ENCODE data around the gene TSPAN32.

The TSPAN32 gene

GRCh38 chr11:2317354-2318050 is 15.7 kb downstream of the TSPAN32 start:
- H3K4me3 ChIP-seq (ENCODE audit: control insufficient read depth, low read depth, low read length): no peak overlapping the region
- no peak for TF ChIP-seq CTCF (IDR thresholded peaks at IDR 0.05; ENCODE audit: control insufficient read depth, insufficient read depth, low read depth, low read length, missing control alignments)
- no peak for DNase-seq (ENCODE audit: low read depth)

- H3K4me3 ChIP-seq (ENCODE audit: control insufficient read depth, low read depth, low read length): no peak overlapping the region
- TF ChIP-seq CTCF (IDR thresholded peaks at IDR 0.05; ENCODE audit: control insufficient read depth, insufficient read depth, low read depth, low read length, missing control alignments): no peak
- no peak for DNase-seq (ENCODE audit: low read depth)
Measured at GRCh38 chr11:2318123-2318522, 16.3 kb downstream of the TSPAN32 start.

DNA sequence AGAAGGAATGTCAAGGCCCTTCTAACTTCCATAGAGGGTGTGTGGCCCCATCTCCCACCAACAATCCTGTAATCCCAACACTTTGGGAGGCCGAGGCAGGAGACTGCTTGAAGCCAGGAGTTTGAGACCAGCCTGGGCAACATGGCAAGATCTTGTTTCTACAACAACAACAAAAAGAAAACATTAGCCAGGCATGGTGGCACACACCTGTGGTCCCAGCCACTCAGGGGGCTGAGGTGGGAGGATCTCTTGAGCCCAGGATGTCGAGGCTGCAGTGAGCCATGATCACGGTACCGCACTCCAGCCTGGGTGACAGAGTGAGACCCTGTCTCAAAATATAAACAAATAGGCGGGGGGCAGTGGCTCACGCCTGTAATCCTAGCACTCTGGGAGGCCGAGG is 16.9 kb downstream of the TSPAN32 start:
- DNase-seq (ENCODE audit: low read depth): no peak
- TF ChIP-seq CTCF (IDR thresholded peaks at IDR 0.05; ENCODE audit: control insufficient read depth, insufficient read depth, low read depth, low read length, missing control alignments): no peak
- no peak overlapping the region for H3K4me3 ChIP-seq (ENCODE audit: control insufficient read depth, low read depth, low read length)

GRCh38 chr11:2319791-2320472 is 18.1 kb downstream of the TSPAN32 start:
- no peak for DNase-seq (ENCODE audit: low read depth)
- TF ChIP-seq CTCF (IDR thresholded peaks at IDR 0.05; ENCODE audit: control insufficient read depth, insufficient read depth, low read depth, low read length, missing control alignments): no peak

GRCh38 chr11:2320568-2321310 is 18.9 kb downstream of the TSPAN32 start:
- TF ChIP-seq CTCF (IDR thresholded peaks at IDR 0.05; ENCODE audit: control insufficient read depth, insufficient read depth, low read depth, low read length, missing control alignments): no peak
- no peak for DNase-seq (ENCODE audit: low read depth)
- H3K4me3 ChIP-seq (ENCODE audit: control insufficient read depth, low read depth, low read length): no peak overlapping the region

More at GRCh38 chr11:2319791-2320472, 18.1 kb downstream of the TSPAN32 start:
- no peak overlapping the region for H3K4me3 ChIP-seq (ENCODE audit: control insufficient read depth, low read depth, low read length)

- no peak for TF ChIP-seq CTCF (IDR thresholded peaks at IDR 0.05; ENCODE audit: control insufficient read depth, insufficient read depth, low read depth, low read length, missing control alignments)
- no peak for DNase-seq (ENCODE audit: low read depth)
- no peak overlapping the region for H3K4me3 ChIP-seq (ENCODE audit: control insufficient read depth, low read depth, low read length)
Measured at GRCh38 chr11:2321311-2321683, 19.5 kb downstream of the TSPAN32 start.
